Suprapubic skin (tissue), 4 donors: Measurements from ENCODE around the gene OR51A7.

ENCODE experiments used
- POLR2A ChIP-seq, 2 donors: fragments of 450-650 bp; IDR thresholded peaks; one replicate each; pipeline ENCODE4 v1.6.1; 2017; ENCODE audit warnings: antibody characterized with exemption in 2 of 2, mild to moderate bottlenecking in 2 of 2, moderate library complexity in 2 of 2
- POLR2AphosphoS5 ChIP-seq, 3 donors: sonication (generic); formaldehyde crosslinking; IDR thresholded peaks; one replicate each; pipeline ENCODE4 v1.6.1; 2017; ENCODE audit warnings: antibody characterized with exemption in 3 of 3
- TF ChIP-seq, protein P1 (sequence below), 2 donors: fragments of 200-600 bp in 1 of 2; fragments of 450-650 bp in 1 of 2; sonication (generic) in 1 of 2; IDR thresholded peaks; one replicate each; pipeline ENCODE4 v1.5.1; 2016 to 2019; ENCODE audit warnings: antibody characterized with exemption in 2 of 2, mild to moderate bottlenecking in 1 of 2, moderate library complexity in 1 of 2

DNA sequence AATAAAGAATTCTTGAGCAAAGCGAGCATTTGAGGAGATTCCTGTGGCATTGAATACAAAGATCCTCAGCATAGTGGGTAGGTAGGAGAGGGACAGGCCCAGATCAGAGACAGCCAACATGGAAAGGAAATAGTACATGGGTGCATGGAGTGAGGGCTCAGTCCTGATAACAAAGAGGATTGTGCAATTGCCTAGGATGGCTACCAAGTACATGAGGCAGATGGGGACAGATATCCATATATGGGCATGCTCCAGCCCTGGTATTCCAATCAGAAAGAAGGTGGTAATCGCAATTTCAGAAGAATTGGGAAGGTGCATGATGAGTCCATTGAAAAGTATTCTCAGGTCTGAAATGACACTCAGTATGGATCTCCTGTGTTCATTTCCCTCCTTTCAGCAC, 13.3 kb upstream of the OR51A7 start:
- TF ChIP-seq, protein P1, sequence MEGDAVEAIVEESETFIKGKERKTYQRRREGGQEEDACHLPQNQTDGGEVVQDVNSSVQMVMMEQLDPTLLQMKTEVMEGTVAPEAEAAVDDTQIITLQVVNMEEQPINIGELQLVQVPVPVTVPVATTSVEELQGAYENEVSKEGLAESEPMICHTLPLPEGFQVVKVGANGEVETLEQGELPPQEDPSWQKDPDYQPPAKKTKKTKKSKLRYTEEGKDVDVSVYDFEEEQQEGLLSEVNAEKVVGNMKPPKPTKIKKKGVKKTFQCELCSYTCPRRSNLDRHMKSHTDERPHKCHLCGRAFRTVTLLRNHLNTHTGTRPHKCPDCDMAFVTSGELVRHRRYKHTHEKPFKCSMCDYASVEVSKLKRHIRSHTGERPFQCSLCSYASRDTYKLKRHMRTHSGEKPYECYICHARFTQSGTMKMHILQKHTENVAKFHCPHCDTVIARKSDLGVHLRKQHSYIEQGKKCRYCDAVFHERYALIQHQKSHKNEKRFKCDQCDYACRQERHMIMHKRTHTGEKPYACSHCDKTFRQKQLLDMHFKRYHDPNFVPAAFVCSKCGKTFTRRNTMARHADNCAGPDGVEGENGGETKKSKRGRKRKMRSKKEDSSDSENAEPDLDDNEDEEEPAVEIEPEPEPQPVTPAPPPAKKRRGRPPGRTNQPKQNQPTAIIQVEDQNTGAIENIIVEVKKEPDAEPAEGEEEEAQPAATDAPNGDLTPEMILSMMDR (IDR thresholded peaks at IDR 0.05): no peak
- TF ChIP-seq POLR2AphosphoS5 (IDR thresholded peaks at IDR 0.05) (no peak), POLR2A (IDR thresholded peaks at IDR 0.05) (no peak)
